SK-N-SH (cell line): ENCODE data around the gene SETX. TPM values are rescaled to one million over a fixed set of nuclear protein-coding genes. Genes with fewer than 3 reads are reported as not detected.

ENCODE experiments used
- CTCF ChIA-PET: fragments of 300-600, 350-600 bp; formaldehyde crosslinking; extraction: SDS; loops from one replicate; lab custom pipeline; 2021; lab: Yijun Ruan, JAX
- POLR2A ChIA-PET: fragments of 350-600 bp; sonication (Branson Sonifier 250); formaldehyde crosslinking; extraction: SDS; loops from one replicate; lab custom pipeline; 2020; ENCODE audit warnings: antibody characterized with exemption, inconsistent platforms; lab: Yijun Ruan, JAX
- DNase-seq: peaks from one replicate; pipeline ENCODE4 v3.0.0; 2012
- H2AFZ ChIP-seq: fragments of 200-600 bp; sonication (generic); 2 replicates; pipeline ENCODE4 v1.8.1; 2016; ENCODE audit warnings: antibody characterized with exemption, mild to moderate bottlenecking, low read depth
- H3F3A ChIP-seq: fragments of 200-600 bp; sonication (generic); replicated peaks from 2 replicates; pipeline ENCODE3; 2016; ENCODE audit warnings: antibody characterized with exemption, mild to moderate bottlenecking; ENCODE audit not compliant: insufficient read depth
- H3K27ac ChIP-seq, 2 experiments: fragments of 200-500 bp in 1 of 2; fragments of 200-600 bp in 1 of 2; sonication (Bioruptor generic) in 1 of 2; sonication (generic), shearing (Covaris generic) in 1 of 2; 2 replicates each; pipeline versions ENCODE4 v1.5.1 to v1.6.1; 2014 to 2016; ENCODE audit warnings: low read depth in 2 of 2, inconsistent platforms in 1 of 2, low read length in 1 of 2, mild to moderate bottlenecking in 1 of 2, mixed read lengths in 1 of 2
- H3K27me3 ChIP-seq: fragments of 200-600 bp; sonication (generic), shearing (Covaris generic); 2 replicates; pipeline ENCODE4 v1.6.1; 2016; ENCODE audit warnings: mixed run types; ENCODE audit not compliant: insufficient read depth
- H3K36me3 ChIP-seq, 2 experiments: fragments of 200-500 bp in 1 of 2; fragments of 200-600 bp in 1 of 2; sonication (Bioruptor generic) in 1 of 2; sonication (generic) in 1 of 2; replicated peaks in 1 of 2; 2 replicates each; pipeline versions ENCODE3 to v1.5.1; 2014 to 2016; ENCODE audit warnings: low read length in 1 of 2, mild to moderate bottlenecking in 1 of 2; ENCODE audit not compliant: insufficient read depth in 2 of 2, control insufficient read depth in 1 of 2
- H3K4me1 ChIP-seq, 2 experiments: fragments of 200-500 bp in 1 of 2; fragments of 200-600 bp in 1 of 2; sonication (Bioruptor generic) in 1 of 2; sonication (generic), shearing (Covaris generic) in 1 of 2; 2 replicates each; pipeline versions ENCODE4 v1.5.1 to v1.6.1; 2014 to 2016; ENCODE audit warnings: low read depth in 1 of 2, low read length in 1 of 2, mixed run types in 1 of 2; ENCODE audit not compliant: insufficient read depth in 2 of 2, control insufficient read depth in 1 of 2
- H3K4me2 ChIP-seq: fragments of 200-600 bp; sonication (generic), shearing (Covaris generic); 2 replicates; pipeline ENCODE4 v1.6.1; 2017; ENCODE audit warnings: mixed run types
- H3K4me3 ChIP-seq, 2 experiments: fragments of 200-500 bp in 1 of 2; fragments of 200-600 bp in 1 of 2; sonication (Bioruptor generic) in 1 of 2; sonication (generic), shearing (Covaris generic) in 1 of 2; 2 replicates each; pipeline versions ENCODE4 v1.5.1 to v1.8.1; 2014 to 2016; ENCODE audit warnings: low read depth in 2 of 2, inconsistent platforms in 1 of 2, low read length in 1 of 2, mild to moderate bottlenecking in 1 of 2, mixed read lengths in 1 of 2, moderate library complexity in 1 of 2
- H3K79me2 ChIP-seq: fragments of 200-600 bp; sonication (generic); 2 replicates; pipeline ENCODE4 v1.8.1; 2017; ENCODE audit warnings: mild to moderate bottlenecking; ENCODE audit not compliant: insufficient read depth
- H3K9ac ChIP-seq: fragments of 200-600 bp; sonication (generic); 2 replicates; pipeline ENCODE4 v1.6.1; 2017; ENCODE audit warnings: mixed run types
- H3K9me2 ChIP-seq: fragments of 200-600 bp; sonication (generic); 2 replicates; pipeline ENCODE4 v1.6.1; 2017; ENCODE audit warnings: mixed run types
- H3K9me3 ChIP-seq: fragments of 200-600 bp; sonication (generic); 2 replicates; pipeline ENCODE4 v1.6.1; 2017; ENCODE audit warnings: mixed run types, mild to moderate bottlenecking, moderate library complexity
- H4K20me1 ChIP-seq: fragments of 200-600 bp; sonication (generic); 2 replicates; pipeline ENCODE4 v1.6.1; 2017; ENCODE audit warnings: mild to moderate bottlenecking, mixed run types; ENCODE audit not compliant: insufficient read depth
- ELF1 ChIP-seq: IDR thresholded peaks from 2 replicates; pipeline ENCODE4 v1.4.0; 2012
- GABPA ChIP-seq: IDR thresholded peaks from 2 replicates; pipeline ENCODE4 v1.4.0; 2012; ENCODE audit warnings: low read depth, mild to moderate bottlenecking
- GATA2 ChIP-seq: sonication (generic); formaldehyde crosslinking; IDR thresholded peaks from 2 replicates; pipeline ENCODE4 v1.5.0; 2020; ENCODE audit warnings: mild to moderate bottlenecking, missing genetic modification reagents
- IRF3 ChIP-seq: fragments of 150-350 bp; IDR thresholded peaks from 2 replicates; pipeline ENCODE4 v1.6.1; 2016; ENCODE audit warnings: mild to moderate bottlenecking, low read depth, low read length
- MXI1 ChIP-seq: IDR thresholded peaks from 2 replicates; pipeline ENCODE4 v1.6.1; 2012; ENCODE audit warnings: mild to moderate bottlenecking, low read depth, low read length, improper control_type of control experiment
- PBX3 ChIP-seq: IDR thresholded peaks from 2 replicates; pipeline ENCODE4; 2012
- POLR2AphosphoS5 ChIP-seq: IDR thresholded peaks from 2 replicates; pipeline ENCODE4 v1.6.1; 2012; ENCODE audit warnings: low read depth, low read length
- RAD21 ChIP-seq: IDR thresholded peaks from 2 replicates; pipeline ENCODE4 v1.6.1; 2012; ENCODE audit warnings: mild to moderate bottlenecking, low read length
- RCOR1 ChIP-seq: fragments of 150-350 bp; IDR thresholded peaks from 2 replicates; pipeline ENCODE4 v1.6.1; 2017; ENCODE audit warnings: antibody characterized with exemption, low read length
- RXRA ChIP-seq: IDR thresholded peaks from 2 replicates; pipeline ENCODE4 v1.4.0; 2012; ENCODE audit warnings: low read depth, mild to moderate bottlenecking, borderline replicate concordance
- SMC3 ChIP-seq: IDR thresholded peaks from 2 replicates; pipeline ENCODE4 v1.6.1; 2012; ENCODE audit warnings: low read depth, low read length, improper control_type of control experiment
- TAF1 ChIP-seq: IDR thresholded peaks from 2 replicates; pipeline ENCODE4 v1.6.1; 2012; ENCODE audit warnings: low read depth, mild to moderate bottlenecking, low read length, moderate library complexity, borderline replicate concordance
- TCF12 ChIP-seq: IDR thresholded peaks from 2 replicates; pipeline ENCODE4 v1.4.0; 2012
- USF1 ChIP-seq: IDR thresholded peaks from 2 replicates; pipeline ENCODE4 v1.4.0; 2012; ENCODE audit warnings: low read depth, borderline replicate concordance
- WGBS: methylation state at CpG from one replicate; pipeline ENCODE4 v1.1.6; 2017; ENCODE audit warnings: low lambda C conversion rate; 5-methylcytosine and 5-hydroxymethylcytosine counted together
- polyA plus RNA-seq, 3 experiments: library from polyadenylated mRNA; depleted of rRNA; stranded (reverse); fragments of >200 nt; gene quantifications; 2 replicates each; pipeline ENCODE4 v1.2.3, GENCODE V29; 2012

SETX gene
- polyA plus RNA-seq, 1 of the 3 experiments (the other 2 are of a cell fraction): 12.3 TPM

DNA sequence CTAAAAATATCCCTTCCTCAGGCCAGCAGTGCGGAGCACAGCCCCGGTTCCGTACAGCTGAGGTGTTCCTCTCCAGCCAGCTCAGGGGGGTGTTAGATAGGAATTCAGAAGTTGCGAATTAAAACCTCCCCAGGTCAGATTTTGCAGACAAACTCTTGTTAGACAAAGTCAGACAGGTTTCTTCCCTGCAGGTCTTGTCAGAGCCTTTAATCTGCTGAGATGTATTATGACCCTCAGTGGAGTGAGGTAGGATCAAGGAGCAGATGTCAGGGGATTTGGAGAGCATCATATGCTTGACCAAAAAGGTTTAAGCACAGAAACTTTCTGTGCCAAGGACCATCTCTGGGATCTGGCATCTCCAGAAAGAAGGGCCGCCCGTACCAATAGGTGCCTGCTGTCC, 132.8 kb downstream of the SETX start:
- H3F3A ChIP-seq: no peaks in the 10 kb centered on the region
- no peak overlapping the region for H3K4me3 ChIP-seq
- POLR2A ChIA-PET: no interaction called here
- no peak for DNase-seq
- no peaks in the 10 kb centered on the region for H3K9me3 ChIP-seq
- WGBS: 77% methylated on average over 6 of the region's 6 CpGs
- H3K9me2 ChIP-seq: no peaks in the 10 kb centered on the region
- H2AFZ ChIP-seq: no peak overlapping the region
- H3K27ac ChIP-seq: no peak overlapping the region
- no peak overlapping the region for H3K9ac ChIP-seq
- no peaks in the 10 kb centered on the region for H3K36me3 ChIP-seq
- TF ChIP-seq POLR2AphosphoS5 (no peak), PBX3 (no peak), GABPA (no peak), USF1 (no peak), ELF1 (no peak), TCF12 (no peak), MXI1 (no peak)
- CTCF ChIA-PET: interaction anchor here (1.7 to 2.2 kb wide), 3 partner anchors 13 to 51 kb away, joined by 6 read pairs; no protein-coding TSS in a partner anchor
- peaks cover 0 to 3% of the 10 kb centered on the region in 2 experiments; a peak in 1 of 4 replicates for H3K4me1 ChIP-seq
- H3K4me2 ChIP-seq: no peak overlapping the region
- H3K27me3 ChIP-seq: no peaks in the 10 kb centered on the region
- H4K20me1 ChIP-seq: no peaks in the 10 kb centered on the region
- H3K79me2 ChIP-seq: no peaks in the 10 kb centered on the region

DNA sequence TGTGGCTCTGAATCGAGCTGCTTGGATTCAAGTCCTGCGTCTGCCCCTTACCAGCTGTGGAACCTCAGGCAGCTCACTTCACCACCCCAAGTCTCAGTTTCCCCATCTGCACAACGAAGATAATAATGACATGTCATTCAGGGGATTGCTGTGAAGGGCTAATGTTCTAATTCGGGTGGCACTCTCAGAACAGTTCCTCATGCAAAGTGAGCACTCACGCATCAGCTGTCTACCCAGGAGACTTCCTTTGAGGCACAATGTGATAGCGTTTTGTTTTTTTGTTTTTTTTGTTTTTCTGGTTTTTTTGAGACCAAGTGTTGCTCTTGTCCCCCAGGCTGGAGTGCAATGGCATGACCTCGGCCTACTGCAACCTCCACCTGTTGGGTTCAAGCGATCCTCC, 136.6 kb downstream of the SETX start:
- WGBS: 75% methylated on average over 7 of the region's 8 CpGs
- DNase-seq: no peak
- ChIA-PET CTCF (interaction anchor here (1.0 to 1.9 kb wide), 4 partner anchors 18 to 55 kb away, joined by 3 to 9 read pairs (median 4); no protein-coding TSS in a partner anchor), POLR2A (no interaction called here)
- Histone ChIP-seq H3K4me3 (no peak overlapping the region), H3K79me2 (no peaks in the 10 kb centered on the region), H3K4me2 (no peak overlapping the region), H3K36me3 (no peaks in the 10 kb centered on the region), H2AFZ (no peak overlapping the region), H4K20me1 (peaks cover 5% of the 10 kb centered on the region; the same call in 1 of the 2 replicates), H3K27me3 (no peaks in the 10 kb centered on the region), H3K9ac (no peak overlapping the region), H3K27ac (no peak overlapping the region)
- TF ChIP-seq IRF3 (no peak), PBX3 (no peak), RCOR1 (no peak), MXI1 (no peak), RXRA (no peak), SMC3 (no peak), GATA2 (CRISPR knock-in tag) (no peak), TCF12 (no peak), RAD21 (no peak), TAF1 (no peak)
- TF ChIP-seq, all 33 proteins: peak for 0
- Histone ChIP-seq H3K9me2 (no peaks in the 10 kb centered on the region), H3F3A (no peaks in the 10 kb centered on the region), H3K9me3 (no peaks in the 10 kb centered on the region), H3K4me1 (peaks cover 6 to 18% of the 10 kb centered on the region in 2 experiments; a peak in 1 of 4 replicates)
